Measurements from ENCODE around the gene IL11.

DNA sequence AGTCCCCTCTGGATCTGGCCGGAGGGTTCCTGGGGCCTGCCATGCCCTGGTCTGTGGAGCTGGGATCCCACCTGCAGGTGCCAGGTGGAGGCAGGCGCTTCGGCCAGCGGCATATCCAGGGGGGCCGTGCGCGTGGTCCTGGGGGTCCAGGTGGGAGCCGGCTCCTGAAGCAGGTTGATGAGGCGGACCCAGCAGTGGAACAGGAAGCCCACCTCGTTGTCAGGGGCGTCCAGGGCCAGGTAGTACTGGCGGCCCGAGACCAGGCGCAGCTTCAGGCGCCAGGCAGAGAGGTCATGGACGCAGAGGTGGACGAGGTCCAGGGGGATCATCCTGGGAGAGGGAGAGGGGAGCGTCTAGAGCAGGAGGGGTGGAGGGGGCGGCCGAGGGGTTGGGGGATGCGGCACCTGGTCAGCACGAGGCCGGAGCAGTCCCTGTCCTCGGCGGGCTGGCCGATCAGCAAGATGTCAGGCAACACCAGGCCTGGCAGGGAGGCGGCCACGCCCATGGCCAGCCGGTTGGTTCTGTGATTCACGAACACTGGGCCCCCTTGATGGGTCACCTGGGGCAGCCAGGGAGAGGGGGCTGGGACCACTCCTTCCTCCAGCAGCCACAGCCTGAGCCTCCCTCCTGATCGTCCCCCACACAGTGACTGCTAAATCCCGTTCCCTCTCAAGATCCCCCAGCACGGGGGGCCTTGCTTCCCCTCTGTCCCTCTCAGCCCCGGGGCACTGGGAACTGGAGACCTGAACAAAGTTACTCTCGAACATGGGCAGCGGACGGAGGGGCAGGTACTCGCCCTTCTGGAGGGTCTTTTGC lies 7.9 kb downstream of the IL11 start:
- no peak for TF ChIP-seq POLR2A (IDR thresholded peaks at IDR 0.05)
- TF ChIP-seq, protein P1, sequence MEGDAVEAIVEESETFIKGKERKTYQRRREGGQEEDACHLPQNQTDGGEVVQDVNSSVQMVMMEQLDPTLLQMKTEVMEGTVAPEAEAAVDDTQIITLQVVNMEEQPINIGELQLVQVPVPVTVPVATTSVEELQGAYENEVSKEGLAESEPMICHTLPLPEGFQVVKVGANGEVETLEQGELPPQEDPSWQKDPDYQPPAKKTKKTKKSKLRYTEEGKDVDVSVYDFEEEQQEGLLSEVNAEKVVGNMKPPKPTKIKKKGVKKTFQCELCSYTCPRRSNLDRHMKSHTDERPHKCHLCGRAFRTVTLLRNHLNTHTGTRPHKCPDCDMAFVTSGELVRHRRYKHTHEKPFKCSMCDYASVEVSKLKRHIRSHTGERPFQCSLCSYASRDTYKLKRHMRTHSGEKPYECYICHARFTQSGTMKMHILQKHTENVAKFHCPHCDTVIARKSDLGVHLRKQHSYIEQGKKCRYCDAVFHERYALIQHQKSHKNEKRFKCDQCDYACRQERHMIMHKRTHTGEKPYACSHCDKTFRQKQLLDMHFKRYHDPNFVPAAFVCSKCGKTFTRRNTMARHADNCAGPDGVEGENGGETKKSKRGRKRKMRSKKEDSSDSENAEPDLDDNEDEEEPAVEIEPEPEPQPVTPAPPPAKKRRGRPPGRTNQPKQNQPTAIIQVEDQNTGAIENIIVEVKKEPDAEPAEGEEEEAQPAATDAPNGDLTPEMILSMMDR (IDR thresholded peaks at IDR 0.05 in 4 of 5, conservative IDR thresholded peaks at IDR 0.05 in 1 of 5) = no peak
